GM18499 (cell line): ENCODE data around the gene IKZF4.
"Not testable (repeated sequence)": the region's sequence is repeated elsewhere in the genome, so short reads cannot be mapped to it uniquely, and the experiment has no call there.

Experiments
- ATAC-seq: cut with Tn5 transposase; IDR thresholded peaks from one replicate; pipeline ENCODE4 v1.9.1; 2021; ENCODE audit warnings: moderate number of reproducible peaks; ENCODE audit not compliant: insufficient read depth, unreplicated experiment

The IKZF4 gene

GRCh38 chr12:55997535-55997859 is 23.3 kb upstream of the IKZF4 start:
- no peak for ATAC-seq

GRCh38 chr12:55999522-55999921 is 21.3 kb upstream of the IKZF4 start:
- ATAC-seq = not testable (repeated sequence)

GRCh38 chr12:55999999-56000540 is 20.8 kb upstream of the IKZF4 start:
- not testable (repeated sequence) for ATAC-seq

- ATAC-seq = no peak
These were observed 19.2 kb upstream of the IKZF4 start for GRCh38 chr12:56001487-56002100.

GRCh38 chr12:56003376-56003775 is 17.5 kb upstream of the IKZF4 start:
- ATAC-seq = not testable (repeated sequence)

- no peak for ATAC-seq
These were observed 16.6 kb upstream of the IKZF4 start for GRCh38 chr12:56004211-56004610.

- no peak for ATAC-seq
These were observed 13.0 kb upstream of the IKZF4 start for GRCh38 chr12:56007564-56008559.

- ATAC-seq = no peak
These were observed 10.7 kb upstream of the IKZF4 start for GRCh38 chr12:56010111-56010570.

- ATAC-seq = no peak
These were observed 9.2 kb upstream of the IKZF4 start for GRCh38 chr12:56011509-56012090.

- ATAC-seq = no peak
These were observed 7.4 kb upstream of the IKZF4 start for GRCh38 chr12:56013482-56013881.

- ATAC-seq = no peak
These were observed 6.6 kb upstream of the IKZF4 start for GRCh38 chr12:56014205-56014604.

- ATAC-seq = no peak
These were observed 3.7 kb upstream of the IKZF4 start for GRCh38 chr12:56017181-56017580.

- no peak for ATAC-seq
These were observed 2.5 kb upstream of the IKZF4 start for GRCh38 chr12:56018356-56018755.

- ATAC-seq = no peak
These were observed 1.1 kb downstream of the IKZF4 start for GRCh38 chr12:56021889-56022497.

- no peak for ATAC-seq
These were observed 7.8 kb downstream of the IKZF4 start for GRCh38 chr12:56028511-56029165.

GRCh38 chr12:56029166-56029519 is 8.3 kb downstream of the IKZF4 start:
- no peak for ATAC-seq

GRCh38 chr12:56029666-56030293 is 8.9 kb downstream of the IKZF4 start:
- ATAC-seq = no peak

- ATAC-seq = no peak
These were observed 11.1 kb downstream of the IKZF4 start for GRCh38 chr12:56031987-56032386.

- no peak for ATAC-seq
These were observed 13.9 kb downstream of the IKZF4 start for GRCh38 chr12:56034586-56035332.
